Sigmoid colon (tissue), 4 donors: ENCODE data around the gene ACACA.

Experiments used
- CTCF ChIP-seq, 4 experiments: fragments of 450-650 bp in 3 of 4; fragments of 200-600 bp in 1 of 4; IDR thresholded peaks; one replicate each; pipeline ENCODE4 v1.5.1; 2016 to 2019; ENCODE audit warnings: antibody characterized with exemption in 4 of 4, mild to moderate bottlenecking in 3 of 4, moderate library complexity in 2 of 4
- EP300 ChIP-seq, 4 donors: sonication (generic); formaldehyde crosslinking; IDR thresholded peaks; one replicate each; pipeline ENCODE4 v1.6.1; 2017; ENCODE audit warnings: antibody characterized with exemption in 4 of 4
- POLR2A ChIP-seq, 2 donors: fragments of 450-650 bp; IDR thresholded peaks; one replicate each; pipeline ENCODE4 v1.6.1; 2016; ENCODE audit warnings: antibody characterized with exemption in 2 of 2, mild to moderate bottlenecking in 2 of 2, moderate library complexity in 2 of 2
- POLR2AphosphoS5 ChIP-seq, 4 donors: sonication (generic); formaldehyde crosslinking; IDR thresholded peaks; one replicate each; pipeline ENCODE4 v1.6.1; 2017; ENCODE audit warnings: antibody characterized with exemption in 4 of 4

- TF ChIP-seq CTCF (IDR thresholded peaks at IDR 0.05) (no peak), POLR2A (IDR thresholded peaks at IDR 0.05) (no peak), POLR2AphosphoS5 (IDR thresholded peaks at IDR 0.05) (no peak), EP300 (IDR thresholded peaks at IDR 0.05) (no peak)
These were observed 316.7 kb downstream of the ACACA start for GRCh38 chr17:37089956-37090355.
